KMS-11 (cell line): ENCODE measurements around the gene ELK3.

Source experiments
- H2AFZ ChIP-seq: fragments of 200-600 bp; sonication (generic); 2 replicates; pipeline ENCODE4 v1.6.1; 2016; ENCODE audit warnings: antibody characterized with exemption, mixed run types, low read depth
- H3K27ac ChIP-seq: fragments of 200-600 bp; sonication (generic); 2 replicates; pipeline ENCODE4 v1.6.1; 2016; ENCODE audit warnings: mild to moderate bottlenecking, mixed run types
- H3K27me3 ChIP-seq: fragments of 200-600 bp; sonication (generic); 2 replicates; pipeline ENCODE4 v1.6.1; 2017; ENCODE audit warnings: mild to moderate bottlenecking, low read depth, mixed run types, moderate library complexity; ENCODE audit not compliant: insufficient read depth
- H3K36me3 ChIP-seq: fragments of 200-600 bp; sonication (generic); 2 replicates; pipeline ENCODE4 v1.6.1; 2017; ENCODE audit warnings: mild to moderate bottlenecking, mixed run types; ENCODE audit not compliant: insufficient read depth
- H3K4me1 ChIP-seq: fragments of 200-600 bp; sonication (generic); 2 replicates; pipeline ENCODE4 v1.6.1; 2016; ENCODE audit warnings: mild to moderate bottlenecking, low read depth, mixed run types; ENCODE audit not compliant: poor library complexity, severe bottlenecking
- H3K4me2 ChIP-seq: fragments of 200-600 bp; sonication (generic); 2 replicates; pipeline ENCODE4 v1.7.0; 2016; ENCODE audit warnings: mild to moderate bottlenecking, mixed run types
- H3K4me3 ChIP-seq: fragments of 200-600 bp; sonication (generic); IDR thresholded peaks from 2 replicates; pipeline ENCODE4 v1.6.1; 2017; ENCODE audit warnings: low read depth, low read length, mixed read lengths; ENCODE audit not compliant: insufficient read depth
- H3K79me2 ChIP-seq: fragments of 200-600 bp; sonication (generic); 2 replicates; pipeline ENCODE4 v1.6.1; 2016; ENCODE audit warnings: low read depth, mixed run types; ENCODE audit not compliant: insufficient read depth
- H3K9ac ChIP-seq: fragments of 200-600 bp; sonication (generic); 2 replicates; pipeline ENCODE4 v1.6.1; 2016; ENCODE audit warnings: mild to moderate bottlenecking, mixed run types
- H4K20me1 ChIP-seq: fragments of 200-600 bp; sonication (generic); 2 replicates; pipeline ENCODE4 v1.6.1; 2016; ENCODE audit warnings: mild to moderate bottlenecking, mixed run types; ENCODE audit not compliant: insufficient read depth
- CTCF ChIP-seq: fragments of 200-600 bp; sonication (generic); conservative IDR thresholded peaks from 2 replicates; pipeline ENCODE4 v1.6.1; 2017; ENCODE audit warnings: low read depth, mild to moderate bottlenecking, antibody characterized with exemption, low read length, moderate library complexity, mixed read lengths

Gene ELK3

GRCh38 chr12:96153131-96153725 is 40.9 kb upstream of the ELK3 start:
- no peak overlapping the region for H3K4me3 ChIP-seq
- no peaks in the 10 kb centered on the region for H3K79me2 ChIP-seq
- H3K9ac ChIP-seq: no peak overlapping the region
- no peak overlapping the region for H3K4me2 ChIP-seq
- no peak overlapping the region for H2AFZ ChIP-seq
- no peak overlapping the region for H3K27ac ChIP-seq
- no peaks in the 10 kb centered on the region for H3K36me3 ChIP-seq
- no peak for TF ChIP-seq CTCF
- no peaks in the 10 kb centered on the region for H3K27me3 ChIP-seq
- no peaks in the 10 kb centered on the region for H4K20me1 ChIP-seq
- H3K4me1 ChIP-seq: no peaks in the 10 kb centered on the region

- Histone ChIP-seq H3K4me1 (no peaks in the 10 kb centered on the region), H3K27me3 (no peaks in the 10 kb centered on the region), H3K27ac (no peak overlapping the region), H3K4me3 (no peak overlapping the region), H3K79me2 (no peaks in the 10 kb centered on the region), H3K36me3 (no peaks in the 10 kb centered on the region), H3K9ac (no peak overlapping the region), H4K20me1 (no peaks in the 10 kb centered on the region), H3K4me2 (no peak overlapping the region), H2AFZ (no peak overlapping the region)
- no peak for TF ChIP-seq CTCF
Observed at GRCh38 chr12:96155181-96155580, 39.0 kb upstream of the ELK3 start.

- Histone ChIP-seq H3K9ac (no peak overlapping the region), H3K27ac (no peak overlapping the region), H2AFZ (no peak overlapping the region), H3K4me3 (no peak overlapping the region), H3K36me3 (no peaks in the 10 kb centered on the region), H3K4me1 (no peaks in the 10 kb centered on the region), H3K4me2 (no peak overlapping the region), H3K27me3 (no peaks in the 10 kb centered on the region), H3K79me2 (no peaks in the 10 kb centered on the region), H4K20me1 (no peaks in the 10 kb centered on the region)
- no peak for TF ChIP-seq CTCF
Observed at GRCh38 chr12:96155781-96156180, 38.4 kb upstream of the ELK3 start.

GRCh38 chr12:96156211-96156610 is 38.0 kb upstream of the ELK3 start:
- H3K27me3 ChIP-seq: no peaks in the 10 kb centered on the region
- TF ChIP-seq CTCF: no peak
- no peak overlapping the region for H3K4me3 ChIP-seq
- H3K9ac ChIP-seq: no peak overlapping the region
- H3K27ac ChIP-seq: no peak overlapping the region
- no peaks in the 10 kb centered on the region for H3K79me2 ChIP-seq
- no peak overlapping the region for H2AFZ ChIP-seq
- H4K20me1 ChIP-seq: no peaks in the 10 kb centered on the region
- H3K36me3 ChIP-seq: no peaks in the 10 kb centered on the region
- H3K4me1 ChIP-seq: no peaks in the 10 kb centered on the region
- H3K4me2 ChIP-seq: no peak overlapping the region
